Measurements from ENCODE around the gene ADAM21.

ADAM21 gene

DNA sequence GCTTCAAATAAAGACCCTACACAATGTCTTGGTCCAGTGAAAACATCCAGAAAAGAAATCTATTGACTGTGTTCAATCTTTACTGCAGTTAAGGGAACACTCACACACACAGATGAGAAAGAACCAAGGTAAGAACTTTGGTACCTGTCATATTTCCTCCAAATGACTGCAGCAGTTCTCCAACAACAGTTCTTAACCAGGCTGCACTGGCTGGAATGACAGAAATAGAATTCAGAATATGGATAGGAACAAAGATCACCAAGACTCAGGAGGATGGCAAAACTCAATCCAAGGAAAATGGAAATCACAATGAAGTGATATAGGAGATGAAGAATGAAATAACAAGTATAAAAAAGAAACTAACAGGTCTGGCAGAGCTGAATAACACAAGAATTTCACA is 46.2 kb downstream of the ADAM21 start:
- TF ChIP-seq, protein P1, sequence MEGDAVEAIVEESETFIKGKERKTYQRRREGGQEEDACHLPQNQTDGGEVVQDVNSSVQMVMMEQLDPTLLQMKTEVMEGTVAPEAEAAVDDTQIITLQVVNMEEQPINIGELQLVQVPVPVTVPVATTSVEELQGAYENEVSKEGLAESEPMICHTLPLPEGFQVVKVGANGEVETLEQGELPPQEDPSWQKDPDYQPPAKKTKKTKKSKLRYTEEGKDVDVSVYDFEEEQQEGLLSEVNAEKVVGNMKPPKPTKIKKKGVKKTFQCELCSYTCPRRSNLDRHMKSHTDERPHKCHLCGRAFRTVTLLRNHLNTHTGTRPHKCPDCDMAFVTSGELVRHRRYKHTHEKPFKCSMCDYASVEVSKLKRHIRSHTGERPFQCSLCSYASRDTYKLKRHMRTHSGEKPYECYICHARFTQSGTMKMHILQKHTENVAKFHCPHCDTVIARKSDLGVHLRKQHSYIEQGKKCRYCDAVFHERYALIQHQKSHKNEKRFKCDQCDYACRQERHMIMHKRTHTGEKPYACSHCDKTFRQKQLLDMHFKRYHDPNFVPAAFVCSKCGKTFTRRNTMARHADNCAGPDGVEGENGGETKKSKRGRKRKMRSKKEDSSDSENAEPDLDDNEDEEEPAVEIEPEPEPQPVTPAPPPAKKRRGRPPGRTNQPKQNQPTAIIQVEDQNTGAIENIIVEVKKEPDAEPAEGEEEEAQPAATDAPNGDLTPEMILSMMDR (IDR thresholded peaks at IDR 0.05; ENCODE audit: borderline replicate concordance, insufficient read depth, low read depth, low read length): no peak
- H3K4me3 ChIP-seq (ENCODE audit: low read depth, low read length): no peak overlapping the region

All from GM12875 (cell line).